Testis (tissue), 3 donors: Measurements from ENCODE around the gene LALBA. TPM values are rescaled to one million over a fixed set of nuclear protein-coding genes. Genes with fewer than 3 reads are reported as not detected.
A peak's percentile ranks its signal among the peaks of the same experiment; 100 is the strongest.

Experiments
- DNase-seq: peaks from one replicate; pipeline ENCODE4 v3.0.0-alpha.2; 2019
- H3K27ac ChIP-seq, 2 donors: fragments of 200-600 bp; sonication (generic); one replicate each; pipeline ENCODE4 v1.5.1; 2019
- H3K27me3 ChIP-seq: fragments of 200-600 bp; sonication (generic); one replicate; pipeline ENCODE4 v1.5.1; 2019
- H3K36me3 ChIP-seq: fragments of 200-600 bp; sonication (generic); one replicate; pipeline ENCODE4 v1.5.1; 2017; ENCODE audit warnings: low read depth; ENCODE audit errors: missing control alignments
- H3K4me1 ChIP-seq: fragments of 200-600 bp; sonication (generic); one replicate; pipeline ENCODE4 v1.5.1; 2019
- H3K4me3 ChIP-seq, 2 donors: fragments of 200-600 bp; sonication (generic); one replicate each; pipeline ENCODE4 v1.5.1; 2017 to 2019
- H3K9me3 ChIP-seq: fragments of 200-600 bp; sonication (generic); one replicate; pipeline ENCODE4 v1.5.1; 2017
- POLR2A ChIP-seq: fragments of 450-650 bp; IDR thresholded peaks from one replicate; pipeline ENCODE4 v1.6.1; 2017; ENCODE audit warnings: antibody characterized with exemption, mild to moderate bottlenecking, moderate library complexity
- WGBS, 2 donors: methylation state at CpG; one replicate each; pipeline ENCODE4 v1.1.5; 2018; 5-methylcytosine and 5-hydroxymethylcytosine counted together
- intact Hi-C: fragments of 100-400 bp; cut with DNase I; formaldehyde crosslinking; loops from one replicate; pipeline ENCODE4 v1.15.1; 2023; ENCODE audit warnings: low total_unique reads
- polyA plus RNA-seq: library from polyadenylated mRNA; stranded (reverse); fragments of 350-450 nt; fragmentation: Illumina TruSeq; extraction: RNeasy Lipid Tissue Mini Kit (QIAGEN cat#74804); gene quantifications from one replicate; pipeline ENCODE4 v1.2.3, GENCODE V29; 2014; ENCODE audit warnings: low read depth, low replicate concordance; ENCODE audit not compliant: insufficient read depth
- total RNA-seq, 2 donors: library from RNA; depleted of rRNA; stranded (reverse); fragments of >200 nt; gene quantifications; one replicate each; pipeline ENCODE4 v1.2.3, GENCODE V29; 2016
- TF ChIP-seq, protein P1 (sequence below), 3 experiments: fragments of 450-650 bp in 2 of 3; fragments of 200-600 bp in 1 of 3; sonication (generic) in 1 of 3; IDR thresholded peaks; one replicate each; pipeline ENCODE4 v1.5.1; 2016 to 2019; ENCODE audit warnings: antibody characterized with exemption in 3 of 3, mild to moderate bottlenecking in 2 of 3, moderate library complexity in 1 of 3

Gene LALBA
- total and polyA plus RNA-seq, 3 donors from 2014 or later: 3.8 to 5.2 (median 4.7) TPM

DNA sequence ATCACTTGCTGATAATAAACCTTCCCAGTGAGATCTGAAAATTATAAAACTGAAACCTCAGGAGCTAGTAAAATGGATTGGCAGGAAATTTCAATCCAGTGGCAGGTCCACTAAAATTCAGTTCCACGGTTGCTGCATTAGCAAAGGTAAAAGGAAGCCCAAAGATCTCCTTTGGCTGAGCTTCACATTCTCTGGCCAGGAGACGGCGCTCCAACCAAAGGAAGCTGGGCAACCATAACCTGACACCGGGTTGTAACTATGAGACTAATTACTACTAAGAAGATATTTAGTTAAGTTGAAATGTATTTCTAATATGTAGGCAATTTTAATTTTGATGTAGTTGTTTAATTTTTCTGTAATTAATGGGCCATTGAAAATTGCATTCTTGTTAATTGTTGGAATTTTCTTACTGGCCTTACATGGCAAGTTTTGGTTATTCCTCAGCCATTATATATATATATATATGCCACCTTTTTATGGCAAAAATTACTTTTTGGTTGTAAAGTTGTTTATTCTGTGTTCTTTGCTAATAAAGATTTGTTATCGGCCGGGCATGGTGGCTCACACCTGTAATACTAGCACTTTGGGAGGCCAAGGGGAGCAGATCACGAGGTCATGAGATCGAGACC is 27.4 kb downstream of the LALBA start:
- intact Hi-C loops: no loop called here
- Histone ChIP-seq H3K27ac (no peak overlapping the region), H3K9me3 (no peaks in the 10 kb centered on the region), H3K36me3 (no peaks in the 10 kb centered on the region), H3K4me1 (no peaks in the 10 kb centered on the region), H3K4me3 (no peak overlapping the region), H3K27me3 (no peaks in the 10 kb centered on the region)
- TF ChIP-seq, protein P1, sequence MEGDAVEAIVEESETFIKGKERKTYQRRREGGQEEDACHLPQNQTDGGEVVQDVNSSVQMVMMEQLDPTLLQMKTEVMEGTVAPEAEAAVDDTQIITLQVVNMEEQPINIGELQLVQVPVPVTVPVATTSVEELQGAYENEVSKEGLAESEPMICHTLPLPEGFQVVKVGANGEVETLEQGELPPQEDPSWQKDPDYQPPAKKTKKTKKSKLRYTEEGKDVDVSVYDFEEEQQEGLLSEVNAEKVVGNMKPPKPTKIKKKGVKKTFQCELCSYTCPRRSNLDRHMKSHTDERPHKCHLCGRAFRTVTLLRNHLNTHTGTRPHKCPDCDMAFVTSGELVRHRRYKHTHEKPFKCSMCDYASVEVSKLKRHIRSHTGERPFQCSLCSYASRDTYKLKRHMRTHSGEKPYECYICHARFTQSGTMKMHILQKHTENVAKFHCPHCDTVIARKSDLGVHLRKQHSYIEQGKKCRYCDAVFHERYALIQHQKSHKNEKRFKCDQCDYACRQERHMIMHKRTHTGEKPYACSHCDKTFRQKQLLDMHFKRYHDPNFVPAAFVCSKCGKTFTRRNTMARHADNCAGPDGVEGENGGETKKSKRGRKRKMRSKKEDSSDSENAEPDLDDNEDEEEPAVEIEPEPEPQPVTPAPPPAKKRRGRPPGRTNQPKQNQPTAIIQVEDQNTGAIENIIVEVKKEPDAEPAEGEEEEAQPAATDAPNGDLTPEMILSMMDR (IDR thresholded peaks at IDR 0.05): peak in 1 of 3 experiments; percentile 34
- TF ChIP-seq POLR2A: no peak
- 61 to 67% methylated on average over 8 of the region's 8 CpGs for WGBS, 2 donors
- DNase-seq: no peak

DNA sequence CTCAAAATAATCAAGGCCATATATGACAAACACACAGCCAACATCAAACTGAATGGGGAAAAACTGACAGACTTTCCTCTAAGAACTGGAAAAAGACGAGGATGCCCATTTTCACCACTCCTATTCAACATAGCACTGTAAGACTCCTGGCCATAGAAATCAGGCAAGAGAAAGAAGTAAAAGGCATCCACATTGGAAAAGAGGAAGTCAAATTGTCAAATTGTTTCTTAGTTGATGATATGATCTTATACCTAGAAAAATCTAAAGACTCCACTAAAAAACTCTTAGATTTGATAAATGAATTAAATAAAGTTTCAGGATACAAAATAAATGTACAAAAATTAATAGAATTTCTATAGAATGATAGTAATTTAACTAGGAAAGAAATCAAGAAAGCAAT is 33.2 kb downstream of the LALBA start:
- no peak for DNase-seq
- 96 to 100% methylated on average over 1 of the region's 1 CpG for WGBS, 2 donors
- TF ChIP-seq POLR2A: no peak
- TF ChIP-seq, protein P1 (IDR thresholded peaks at IDR 0.05): no peak
- Histone ChIP-seq H3K27ac (no peak overlapping the region), H3K27me3 (no peaks in the 10 kb centered on the region), H3K36me3 (no peaks in the 10 kb centered on the region), H3K9me3 (no peaks in the 10 kb centered on the region), H3K4me3 (no peak overlapping the region), H3K4me1 (no peaks in the 10 kb centered on the region)
- intact Hi-C loops: no loop called here

DNA sequence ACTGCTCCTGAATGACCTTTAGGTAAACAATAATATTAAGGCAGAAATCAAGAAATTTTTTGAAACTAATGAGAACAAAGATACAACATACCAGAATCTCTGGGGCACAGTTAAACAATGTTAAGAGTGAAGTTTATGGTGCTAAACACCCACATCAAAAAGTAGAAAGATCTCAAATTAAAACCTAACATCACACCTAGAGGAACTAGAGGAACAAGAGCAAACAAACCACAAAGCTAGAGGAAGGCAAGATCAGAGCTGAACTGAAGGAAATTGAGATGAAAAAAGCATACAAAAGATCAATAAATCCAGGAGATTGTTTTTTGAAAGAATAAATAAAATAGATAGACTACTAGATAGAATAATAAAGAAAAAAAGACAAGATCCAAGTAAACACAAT is 37.2 kb downstream of the LALBA start:
- Histone ChIP-seq H3K4me3 (no peak overlapping the region), H3K9me3 (no peaks in the 10 kb centered on the region), H3K4me1 (no peaks in the 10 kb centered on the region), H3K27me3 (no peaks in the 10 kb centered on the region), H3K27ac (no peak overlapping the region), H3K36me3 (no peaks in the 10 kb centered on the region)
- no peak for TF ChIP-seq POLR2A
- TF ChIP-seq, protein P1 (IDR thresholded peaks at IDR 0.05): no peak
- no peak for DNase-seq
- intact Hi-C loops: no loop called here

DNA sequence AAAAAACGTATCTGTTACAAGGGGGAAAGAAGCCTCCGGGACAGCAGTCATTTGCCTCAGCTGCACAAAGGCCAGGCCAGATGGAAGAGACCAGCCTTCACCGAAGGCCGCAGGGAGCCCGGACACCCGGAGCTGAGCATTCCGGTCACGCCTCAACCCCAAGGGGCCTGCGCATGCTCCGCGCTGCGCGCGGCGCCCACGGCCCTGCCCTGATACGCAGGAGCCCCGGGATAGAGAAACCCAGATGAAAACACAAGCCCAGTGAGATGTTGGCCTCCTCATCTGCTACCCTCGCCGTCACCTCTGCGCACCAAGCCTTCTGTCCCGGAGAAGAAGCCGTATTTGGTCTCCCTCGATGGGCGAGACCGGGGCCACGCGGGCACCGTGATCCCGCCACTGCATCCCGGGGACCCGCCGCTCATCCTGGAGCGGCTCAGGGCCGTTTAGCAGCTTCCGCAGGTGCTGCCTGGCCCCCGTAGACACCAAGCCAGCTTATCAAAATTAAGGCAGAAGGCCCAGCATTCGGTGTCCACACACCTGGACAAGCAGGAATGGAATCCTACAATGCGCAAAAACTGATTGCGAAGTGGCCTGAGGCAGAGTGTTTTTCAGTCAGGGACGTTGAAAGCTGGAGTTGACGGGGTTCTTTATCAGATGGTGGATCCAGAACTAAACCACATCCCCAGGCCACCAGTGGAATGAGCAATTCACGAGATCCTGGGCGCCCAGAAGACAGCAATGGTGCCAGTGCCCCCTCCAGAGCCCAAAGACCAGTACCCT is 41.8 kb downstream of the LALBA start:
- intact Hi-C loops: no loop called here
- WGBS, 2 donors: 67 to 72% methylated on average over 20 to 44 of the region's 44 CpGs
- Histone ChIP-seq H3K27me3 (no peaks in the 10 kb centered on the region), H3K27ac (peak overlapping the region in 1 of 2 donors; percentile 16), H3K9me3 (no peaks in the 10 kb centered on the region), H3K36me3 (no peaks in the 10 kb centered on the region), H3K4me1 (no peaks in the 10 kb centered on the region), H3K4me3 (peak overlapping the region; percentile 34 to 46)
- TF ChIP-seq, protein P1 (IDR thresholded peaks at IDR 0.05): no peak
- TF ChIP-seq POLR2A: no peak
- DNase-seq: peak; percentile 45
